ENCODE results near the gene FARP1.

FARP1 gene

GRCh38 chr13:98440390-98441055, 297.6 kb downstream of the FARP1 start:
- no peaks in the 10 kb centered on the region for H3K79me2 ChIP-seq (ENCODE audit: control insufficient read depth, low read length)
- no peaks in the 10 kb centered on the region for H4K20me1 ChIP-seq (ENCODE audit: control insufficient read depth, insufficient read depth, low read depth, low read length)
- no peaks in the 10 kb centered on the region for H3F3A ChIP-seq (ENCODE audit: control insufficient read depth, insufficient read depth)
- no peak for TF ChIP-seq EZH2phosphoT487 (IDR thresholded peaks at IDR 0.05; ENCODE audit: borderline replicate concordance, low read length)
- TF ChIP-seq CTCF (IDR thresholded peaks at IDR 0.05; ENCODE audit: low read depth, low read length, poor library complexity, severe bottlenecking) = no peak
- H3K4me3 ChIP-seq (ENCODE audit: low read length) = no peak overlapping the region
- H3K27me3 ChIP-seq (ENCODE audit: control insufficient read depth, low read length) = no peaks in the 10 kb centered on the region
- no peak overlapping the region for H3K4me2 ChIP-seq (ENCODE audit: low read length)
- peaks cover 2% of the 10 kb centered on the region for H3K4me1 ChIP-seq (ENCODE audit: control insufficient read depth, low read length)
- H3K9me2 ChIP-seq (replicated peaks; ENCODE audit: control insufficient read depth, low read length) = no peaks in the 10 kb centered on the region
- H3K9me3 ChIP-seq (ENCODE audit: control insufficient read depth, insufficient read depth, low read length) = no peaks in the 10 kb centered on the region
- H3K36me3 ChIP-seq (ENCODE audit: control insufficient read depth, low read length) = no peaks in the 10 kb centered on the region
- no peak overlapping the region for H3K27ac ChIP-seq (ENCODE audit: low read depth, low read length)

- no peaks in the 10 kb centered on the region for H3K27me3 ChIP-seq (ENCODE audit: control insufficient read depth, low read length)
- no peaks in the 10 kb centered on the region for H3K9me2 ChIP-seq (replicated peaks; ENCODE audit: control insufficient read depth, low read length)
- no peaks in the 10 kb centered on the region for H3K9me3 ChIP-seq (ENCODE audit: control insufficient read depth, insufficient read depth, low read length)
- no peaks in the 10 kb centered on the region for H3K79me2 ChIP-seq (ENCODE audit: control insufficient read depth, low read length)
- H3K4me3 ChIP-seq (ENCODE audit: low read length) = no peak overlapping the region
- no peak overlapping the region for H3K4me2 ChIP-seq (ENCODE audit: low read length)
- no peaks in the 10 kb centered on the region for H3K36me3 ChIP-seq (ENCODE audit: control insufficient read depth, low read length)
- H3F3A ChIP-seq (ENCODE audit: control insufficient read depth, insufficient read depth) = no peaks in the 10 kb centered on the region
- peaks cover 8% of the 10 kb centered on the region for H3K4me1 ChIP-seq (ENCODE audit: control insufficient read depth, low read length)
- no peak for TF ChIP-seq EZH2phosphoT487 (IDR thresholded peaks at IDR 0.05; ENCODE audit: borderline replicate concordance, low read length)
- H3K27ac ChIP-seq (ENCODE audit: low read depth, low read length) = no peak overlapping the region
- H4K20me1 ChIP-seq (ENCODE audit: control insufficient read depth, insufficient read depth, low read depth, low read length) = no peaks in the 10 kb centered on the region
Measured at GRCh38 chr13:98441056-98441676, 298.3 kb downstream of the FARP1 start.

GRCh38 chr13:98442391-98443230, 299.7 kb downstream of the FARP1 start:
- H3K36me3 ChIP-seq (ENCODE audit: control insufficient read depth, low read length) = no peaks in the 10 kb centered on the region
- no peak for TF ChIP-seq EZH2phosphoT487 (IDR thresholded peaks at IDR 0.05; ENCODE audit: borderline replicate concordance, low read length)
- no peak for TF ChIP-seq CTCF (IDR thresholded peaks at IDR 0.05; ENCODE audit: low read depth, low read length, poor library complexity, severe bottlenecking)
- no peaks in the 10 kb centered on the region for H3K9me3 ChIP-seq (ENCODE audit: control insufficient read depth, insufficient read depth, low read length)
- no peaks in the 10 kb centered on the region for H3K27me3 ChIP-seq (ENCODE audit: control insufficient read depth, low read length)
- H3K27ac ChIP-seq (ENCODE audit: low read depth, low read length) = no peak overlapping the region
- H3F3A ChIP-seq (ENCODE audit: control insufficient read depth, insufficient read depth) = no peaks in the 10 kb centered on the region
- H3K4me2 ChIP-seq (ENCODE audit: low read length) = no peak overlapping the region
- no peaks in the 10 kb centered on the region for H4K20me1 ChIP-seq (ENCODE audit: control insufficient read depth, insufficient read depth, low read depth, low read length)
- H3K9me2 ChIP-seq (replicated peaks; ENCODE audit: control insufficient read depth, low read length) = no peaks in the 10 kb centered on the region
- no peak overlapping the region for H3K4me3 ChIP-seq (ENCODE audit: low read length)
- no peaks in the 10 kb centered on the region for H3K79me2 ChIP-seq (ENCODE audit: control insufficient read depth, low read length)
- H3K4me1 ChIP-seq (ENCODE audit: control insufficient read depth, low read length) = peaks cover 11% of the 10 kb centered on the region

Data from DOHH2 (cell line).